ENCODE results near the gene DVL3. TPM values are rescaled to one million over a fixed set of nuclear protein-coding genes. Genes with fewer than 3 reads are reported as not detected.

The DVL3 gene
- 30.7 and 34.8 TPM in 2 replicates for total RNA-seq

DNA sequence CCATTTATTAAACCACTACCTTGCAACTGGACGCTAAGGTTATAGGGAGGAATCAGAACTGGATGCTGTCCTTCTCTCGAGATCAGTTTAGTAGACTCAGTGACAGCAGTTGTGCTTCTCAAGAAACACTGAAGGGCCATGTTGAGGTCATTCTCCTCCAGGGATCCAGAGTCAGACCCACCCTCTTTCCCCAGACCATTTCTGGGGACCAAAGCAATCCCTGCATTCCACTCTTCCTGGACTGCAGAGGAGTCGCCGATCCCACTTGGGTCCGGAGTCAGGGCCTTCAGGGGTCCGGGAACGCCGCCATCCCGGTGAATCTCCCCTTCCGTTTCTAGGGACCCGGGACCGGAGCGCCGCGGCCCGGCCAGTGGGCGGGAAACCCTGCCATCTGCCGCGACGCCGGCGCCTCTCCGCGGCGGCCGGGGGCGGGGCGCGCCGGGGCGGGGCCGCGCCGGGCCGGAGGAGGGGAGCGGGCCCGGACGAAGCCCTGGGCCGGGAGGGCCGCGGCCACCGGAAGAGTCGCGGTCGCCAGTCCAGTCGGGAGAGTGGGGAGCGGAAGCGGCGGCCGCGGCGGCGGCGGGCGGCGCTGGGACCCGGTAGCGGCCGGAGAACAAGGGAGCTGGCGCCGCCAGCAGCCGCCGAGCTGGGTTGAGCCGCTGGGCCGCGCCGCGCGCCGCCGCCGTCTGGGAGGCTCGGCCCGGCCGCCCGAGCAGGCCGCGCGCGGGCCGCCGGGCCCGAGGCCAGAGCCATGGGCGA, at the start of gene DVL3:
Gene DVL3, plus strand, starts transcription at position 493 of the 759 bp plus-strand sequence. Its CDS starts 259 bp downstream, at position 752.

DNA sequence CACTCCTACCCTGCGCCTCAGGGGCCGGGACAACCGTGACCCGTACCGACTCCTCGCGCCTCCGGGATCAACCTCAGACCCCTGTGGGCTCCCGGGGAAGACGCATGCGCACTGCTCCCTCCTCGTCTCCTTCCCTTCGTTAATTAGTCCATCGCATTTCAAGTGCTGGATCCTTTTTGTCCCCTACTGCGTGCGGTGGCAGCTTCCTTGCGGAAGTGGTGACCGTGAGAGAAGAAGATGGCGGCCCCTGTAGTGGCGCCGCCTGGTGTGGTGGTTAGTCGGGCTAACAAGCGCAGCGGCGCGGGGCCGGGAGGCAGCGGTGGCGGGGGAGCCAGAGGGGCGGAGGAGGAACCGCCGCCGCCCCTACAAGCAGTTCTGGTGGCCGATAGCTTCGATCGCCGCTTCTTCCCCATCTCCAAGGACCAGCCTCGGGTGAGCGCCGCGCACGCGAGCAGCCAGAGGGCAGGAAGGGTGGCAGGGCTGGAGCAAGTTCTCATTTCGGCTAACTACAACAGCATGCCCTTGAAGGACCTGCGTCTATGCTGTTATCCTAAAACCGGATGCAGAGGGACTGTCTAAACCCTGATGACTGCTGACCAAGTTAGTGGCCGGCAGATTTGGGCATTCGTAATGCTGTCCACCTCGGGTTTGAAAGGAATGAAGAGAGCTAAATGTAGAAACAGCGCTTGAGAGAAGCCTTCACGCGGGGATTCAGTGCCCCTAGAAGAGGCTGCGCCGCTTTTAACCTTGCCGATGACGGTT, 19.8 kb upstream of the DVL3 start, which contains the start of gene EIF2B5:
Gene EIF2B5, plus strand, starts transcription at position 210 of the 762 bp plus-strand sequence. Its CDS starts 28 bp downstream, at position 238.

DNA sequence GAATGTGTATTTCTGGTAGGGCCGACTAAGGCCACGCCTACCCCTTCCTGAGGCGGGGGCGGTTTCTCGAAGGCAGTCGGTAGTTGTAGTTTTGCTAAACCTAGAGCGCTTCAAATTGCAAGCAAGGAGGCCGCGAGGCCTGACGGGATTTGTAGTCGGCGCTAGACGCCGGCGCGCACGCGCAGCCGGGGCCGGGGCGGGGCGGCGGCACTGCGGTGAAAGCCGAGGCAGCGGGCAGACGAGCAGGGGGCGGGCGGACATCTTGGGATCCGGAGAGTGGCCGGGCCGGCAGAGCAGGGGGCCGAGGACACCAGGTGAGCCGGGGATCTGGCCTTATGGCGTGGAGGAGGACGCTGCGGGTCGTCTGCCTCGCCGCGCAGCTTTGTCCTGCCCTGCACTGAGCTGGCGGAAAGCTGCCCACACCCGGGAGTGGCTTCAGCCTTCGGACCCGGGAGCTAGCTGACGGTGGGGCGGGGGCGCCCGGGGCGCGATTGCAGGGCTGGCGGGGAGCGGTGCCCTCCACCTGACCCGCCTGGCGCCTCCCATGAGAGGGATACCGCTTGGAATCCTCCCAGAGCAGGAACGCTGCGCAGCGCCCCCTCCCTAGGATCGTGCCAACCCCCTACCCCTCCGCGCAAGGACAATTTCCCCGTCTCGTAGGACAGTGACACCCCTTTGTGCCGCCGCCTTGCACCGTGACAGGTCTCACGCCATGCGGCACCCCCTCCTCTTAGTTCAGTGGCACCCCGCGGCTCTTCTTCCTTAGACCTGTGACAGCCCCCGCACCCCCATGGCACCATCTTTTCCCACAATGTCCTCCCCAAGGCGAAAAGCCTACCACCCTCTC, 19.7 kb downstream of the DVL3 start, which contains the start of gene AP2M1:
Gene AP2M1, plus strand, starts transcription at position 210 of the 847 bp plus-strand sequence. CDS start 2,139 bp downstream, outside the sequence.

DNA sequence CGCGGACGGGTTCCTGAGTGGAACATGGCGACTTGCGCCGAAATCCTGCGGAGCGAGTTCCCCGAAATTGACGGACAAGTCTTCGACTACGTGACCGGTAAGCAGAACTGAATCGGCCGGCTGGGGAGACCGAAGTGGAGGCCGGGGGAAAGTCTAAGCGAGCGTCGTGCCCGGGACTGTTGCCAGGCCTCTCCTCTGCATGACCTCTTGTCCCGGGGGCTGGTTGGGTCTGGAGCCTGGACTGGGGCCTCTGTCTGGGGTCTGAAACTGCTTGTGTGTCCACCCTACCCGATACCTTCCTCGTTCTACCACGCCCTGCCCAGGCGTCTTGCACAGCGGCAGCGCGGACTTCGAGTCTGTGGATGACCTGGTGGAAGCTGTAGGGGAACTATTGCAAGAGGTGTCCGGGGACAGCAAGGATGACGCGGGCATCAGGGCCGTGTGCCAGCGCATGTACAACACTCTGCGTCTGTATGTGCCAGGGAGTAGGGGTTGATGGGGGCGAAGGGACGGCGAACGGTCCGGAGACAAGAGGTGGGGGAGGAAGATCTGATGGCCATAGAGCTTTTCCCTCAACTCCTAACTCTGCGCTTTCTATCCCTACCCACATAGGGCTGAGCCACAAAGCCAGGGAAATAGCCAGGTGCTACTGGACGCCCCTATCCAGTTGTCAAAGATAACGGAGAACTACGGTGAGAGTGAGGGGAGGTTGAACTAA, 31.2 kb downstream of the DVL3 start, which contains the start of gene ABCF3:
Gene ABCF3, plus strand, starts transcription at position 16 of the 718 bp plus-strand sequence. Its CDS starts 9 bp downstream, at position 25.

Other genes with a start within 250 kb of the DVL3 start
- gene ABCC5, start 137.5 kb upstream of the DVL3 start, total RNA-seq, result 9.4 and 12.1 TPM in 2 replicates
- not detected in 2 replicates for gene HTR3D, start 123.6 kb upstream of the DVL3 start, total RNA-seq
- gene HTR3C, start 102.3 kb upstream of the DVL3 start, total RNA-seq, result not detected in 2 replicates
- gene HTR3E, start 58.3 kb upstream of the DVL3 start, total RNA-seq, result not detected in 2 replicates
- 18.6 and 22.2 TPM in 2 replicates for gene EIF2B5, start 20.0 kb upstream of the DVL3 start, total RNA-seq
- gene AP2M1, start 19.5 kb downstream of the DVL3 start, total RNA-seq, result 371 and 429 TPM in 2 replicates
- gene ABCF3, start 30.8 kb downstream of the DVL3 start, total RNA-seq, result 51.1 and 56.2 TPM in 2 replicates
- not detected in 2 replicates for gene VWA5B2, start 74.2 kb downstream of the DVL3 start, total RNA-seq
- gene ALG3, start 93.6 kb downstream of the DVL3 start, total RNA-seq, result 46.8 and 89.0 TPM in 2 replicates
- gene EEF1AKMT4, start 94.3 kb downstream of the DVL3 start, total RNA-seq, result 3.6 and 5.2 TPM in 2 replicates
- gene CAMK2N2, start 106.2 kb downstream of the DVL3 start, total RNA-seq, result 0.65 TPM in 1 of 2 replicates, not detected in the other
- not detected in 2 replicates for gene ECE2, start 120.6 kb downstream of the DVL3 start, total RNA-seq
- gene PSMD2, start 143.9 kb downstream of the DVL3 start, total RNA-seq, result 240 and 344 TPM in 2 replicates
- gene EIF4G1, start 159.2 kb downstream of the DVL3 start, total RNA-seq, result 296 and 333 TPM in 2 replicates
- gene FAM131A, start 182.2 kb downstream of the DVL3 start, total RNA-seq, result 15.9 and 24.2 TPM in 2 replicates
- gene CLCN2, start 206.2 kb downstream of the DVL3 start, total RNA-seq, result 3.1 and 4.5 TPM in 2 replicates
- gene POLR2H, start 206.3 kb downstream of the DVL3 start, total RNA-seq, result 75.7 and 85.4 TPM in 2 replicates
- gene THPO, start 222.8 kb downstream of the DVL3 start, total RNA-seq, result not detected in 2 replicates
- gene CHRD, start 224.7 kb downstream of the DVL3 start, total RNA-seq, result 0.18 and 0.32 TPM in 2 replicates